SK-N-DZ (cell line): Measurements from ENCODE around the gene SASS6. TPM values are rescaled to one million over a fixed set of nuclear protein-coding genes. Genes with fewer than 3 reads are reported as not detected.

Experiments
- DNase-seq: peaks from one replicate; pipeline ENCODE4 v3.0.0-alpha.2; 2015; ENCODE audit warnings: low spot score
- polyA plus RNA-seq, 2 experiments: library from polyadenylated mRNA; depleted of rRNA; stranded (reverse); fragments of >200 nt; gene quantifications; 2 replicates each; pipeline ENCODE4 v1.2.3, GENCODE V29; 2014

Gene SASS6
- polyA plus RNA-seq (2014; cell fraction: cytosol; rRNA removed) = 13.5 and 15.9 TPM in 2 replicates
- polyA plus RNA-seq (2014; cell fraction: nucleus; rRNA removed) = 31.8 and 35.4 TPM in 2 replicates

GRCh38 chr1:100132566-100133477 lies at the start of gene SASS6, which contains the start of gene TRMT13:
Gene SASS6, minus strand, starts transcription at chr1:100132930. Its CDS starts 116 bp downstream, at chr1:100132814.
Gene TRMT13, plus strand, starts transcription at chr1:100133163. Its CDS starts 6 bp downstream, at chr1:100133169.
- peak; percentile 97 for DNase-seq

GRCh38 chr1:100178091-100178490 lies 45.4 kb upstream of the SASS6 start, which contains the start of gene LRRC39:
Gene LRRC39, minus strand, starts transcription at chr1:100178256. Its CDS starts 9,740 bp downstream, at chr1:100168516.
- DNase-seq = no peak

GRCh38 chr1:100177295-100178041 lies 44.7 kb upstream of the SASS6 start:
- no peak for DNase-seq

GRCh38 chr1:100168051-100168450 lies 35.3 kb upstream of the SASS6 start:
- DNase-seq = no peak

GRCh38 chr1:100164702-100165101 lies 32.0 kb upstream of the SASS6 start:
- DNase-seq = no peak

- no peak for DNase-seq
Observed at GRCh38 chr1:100164216-100164615, 31.5 kb upstream of the SASS6 start.

GRCh38 chr1:100162881-100163280 lies 30.2 kb upstream of the SASS6 start:
- DNase-seq = no peak

GRCh38 chr1:100152271-100152670 lies 19.5 kb upstream of the SASS6 start:
- DNase-seq = no peak

- DNase-seq = no peak
Observed at GRCh38 chr1:100151679-100152078, 18.9 kb upstream of the SASS6 start.

- no peak for DNase-seq
Observed at GRCh38 chr1:100147875-100148274, 15.1 kb upstream of the SASS6 start.

- DNase-seq = no peak
Observed at GRCh38 chr1:100146958-100147357, 14.2 kb upstream of the SASS6 start.

- no peak for DNase-seq
Observed at GRCh38 chr1:100145116-100145515, 12.4 kb upstream of the SASS6 start.

- no peak for DNase-seq
Observed at GRCh38 chr1:100142343-100142742, 9.6 kb upstream of the SASS6 start.

GRCh38 chr1:100141192-100141591 lies 8.5 kb upstream of the SASS6 start:
- DNase-seq = no peak

GRCh38 chr1:100137602-100138001 lies 4.9 kb upstream of the SASS6 start:
- DNase-seq = no peak

- DNase-seq = no peak
Observed at GRCh38 chr1:100134872-100135271, 2.1 kb upstream of the SASS6 start.

GRCh38 chr1:100131623-100132022 lies 1.1 kb downstream of the SASS6 start:
- no peak for DNase-seq

GRCh38 chr1:100130552-100131077 lies 2.1 kb downstream of the SASS6 start:
- DNase-seq = no peak

- DNase-seq = no peak
Observed at GRCh38 chr1:100127226-100127625, 5.5 kb downstream of the SASS6 start.

- no peak for DNase-seq
Observed at GRCh38 chr1:100122177-100122576, 10.6 kb downstream of the SASS6 start.

GRCh38 chr1:100115524-100115923 lies 17.2 kb downstream of the SASS6 start:
- no peak for DNase-seq

GRCh38 chr1:100109554-100110066 lies 23.1 kb downstream of the SASS6 start:
- no peak for DNase-seq
